NCI-H345 treated with DMSO at 0.1 percent for 48 hours (cell line): ENCODE results near the gene FBLN5.

Experiments used
- DNase-seq: peaks from one replicate; lab custom pipeline; 2025; ENCODE audit not compliant: unreplicated experiment; lab: John Stamatoyannopoulos, UW

Gene FBLN5

DNA sequence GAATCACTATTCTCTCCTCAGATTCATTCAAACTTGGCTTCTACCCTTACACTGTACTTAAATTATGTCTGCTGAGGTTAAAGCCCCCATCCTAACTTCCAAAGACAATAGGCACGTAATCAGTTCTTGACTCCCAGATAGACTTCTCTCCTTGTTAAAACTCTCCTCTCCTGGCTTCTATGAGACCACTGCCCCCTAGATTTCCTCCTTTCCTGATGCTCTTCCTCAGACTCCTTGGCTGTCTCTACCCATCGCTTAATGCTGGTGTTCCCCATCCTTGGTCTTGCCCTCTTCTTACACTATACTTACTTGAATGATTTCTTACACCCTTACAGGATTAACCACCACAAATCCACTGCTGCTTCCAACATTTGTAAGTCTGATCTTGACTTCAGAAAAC is 112.9 kb downstream of the FBLN5 start:
- no peak for DNase-seq

DNA sequence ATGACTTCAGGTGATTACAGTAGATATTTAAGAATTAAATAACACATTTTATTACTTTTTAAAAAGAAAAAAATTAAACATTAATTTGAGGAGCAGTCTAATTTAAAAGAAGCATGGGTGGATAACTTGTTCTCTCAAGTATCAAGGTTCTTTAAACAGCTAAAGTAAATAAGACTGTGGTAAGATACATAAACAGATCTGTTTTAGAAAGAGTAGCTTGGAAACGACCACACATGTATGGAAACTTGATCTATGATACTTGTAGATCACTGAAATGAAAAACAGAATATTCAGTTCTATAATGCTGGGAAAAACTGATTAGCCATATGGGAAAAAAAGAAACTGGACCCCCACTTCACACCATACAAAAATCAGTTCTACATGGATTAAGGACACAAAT is 116.2 kb downstream of the FBLN5 start:
- DNase-seq: no peak

DNA sequence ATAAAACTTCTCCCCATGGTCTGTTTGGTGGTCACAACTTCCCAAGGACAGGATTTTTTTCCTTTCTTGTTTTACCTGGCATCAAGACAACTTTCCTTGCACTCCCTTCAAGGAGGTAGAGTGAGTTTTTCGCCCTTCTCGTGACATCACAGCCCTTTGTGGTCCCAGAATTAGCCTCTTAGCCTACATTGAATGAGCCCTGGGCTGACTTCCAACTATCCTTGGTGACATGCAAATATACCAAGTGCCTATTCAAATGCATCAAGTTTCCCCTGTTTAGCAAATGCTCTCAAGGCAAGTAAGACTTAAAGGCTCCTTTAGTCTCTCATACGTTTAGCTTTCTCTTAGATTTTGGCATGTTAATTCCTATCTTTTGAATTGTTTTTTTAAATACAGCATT is 116.7 kb downstream of the FBLN5 start:
- DNase-seq: no peak

DNA sequence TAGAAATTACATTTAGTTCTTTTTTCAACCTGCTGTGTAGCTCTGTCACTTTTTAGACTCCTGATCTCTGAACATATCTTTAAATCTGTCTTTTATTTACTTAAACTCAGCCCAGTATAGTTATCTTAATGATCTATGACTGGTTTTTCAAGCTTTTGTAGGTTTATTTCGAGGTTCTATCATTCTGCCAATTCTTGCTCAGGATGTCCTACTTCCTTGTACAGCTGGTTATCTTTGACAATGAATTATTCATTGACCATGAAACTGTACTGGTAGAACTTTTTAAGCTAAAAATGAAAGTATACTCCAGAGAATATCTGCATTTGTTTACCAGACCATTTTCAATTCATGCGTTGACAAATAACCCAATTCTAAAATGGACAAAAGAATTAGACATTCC is 118.0 kb downstream of the FBLN5 start:
- no peak for DNase-seq

DNA sequence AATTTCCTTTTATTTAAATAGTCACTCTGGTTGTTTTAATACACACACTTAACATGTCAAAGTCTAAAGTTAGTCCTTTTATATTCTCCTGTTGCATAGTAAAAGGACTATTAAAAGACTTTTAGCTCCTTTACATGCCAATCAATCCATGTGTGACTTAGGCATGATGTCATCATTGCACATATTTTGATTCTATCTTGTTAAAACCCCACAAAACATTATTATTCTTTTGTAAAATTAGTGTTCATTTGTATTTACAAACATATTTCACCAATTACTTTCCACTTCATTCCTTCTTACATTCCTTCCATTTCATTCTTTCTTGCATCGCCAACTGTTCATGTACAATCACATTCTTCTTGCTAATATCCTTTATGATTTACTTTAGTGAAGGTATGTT is 119.7 kb downstream of the FBLN5 start:
- no peak for DNase-seq
